GM12878 (cell line): Measurements from ENCODE around the gene MMP12. TPM values are rescaled to one million over a fixed set of nuclear protein-coding genes. Genes with fewer than 3 reads are reported as not detected.

Source experiments
- ATAC-seq: fragments of 200-7000 bp; cut with Tn5 transposase; 3 replicates; pipeline ENCODE4 v1.9.1; 2020; ENCODE audit warnings: mild to moderate bottlenecking, moderate library complexity
- BruUV-seq: library from RNA; stranded (reverse); fragments of 400-500 nt; replicated peaks from 2 replicates; lab custom pipeline; 2021; lab: Mats Ljungman, UMichigan
- CTCF ChIA-PET: fragments of 300-600 bp; sonication (Branson Sonifier 250); formaldehyde crosslinking; extraction: SDS; loops from one replicate; lab custom pipeline; 2021; ENCODE audit warnings: inconsistent platforms; lab: Yijun Ruan, JAX
- POLR2A ChIA-PET: fragments of 350-600 bp; formaldehyde crosslinking; extraction: SDS; loops from one replicate; lab custom pipeline; 2021; ENCODE audit warnings: inconsistent platforms; lab: Charles Lee
- RAD21 ChIA-PET: fragments of 300-600 bp; sonication (Branson Sonifier 250); formaldehyde crosslinking; loops from one replicate; lab custom pipeline; 2023; ENCODE audit warnings: antibody characterized with exemption; ENCODE audit not compliant: unreplicated experiment; lab: Charles Lee
- SMC1A ChIA-PET: fragments of 300-600 bp; sonication (Branson Sonifier 250); formaldehyde crosslinking; loops from one replicate; lab custom pipeline; 2023; ENCODE audit not compliant: unreplicated experiment, uncharacterized antibody; lab: Charles Lee
- DNase-seq: peaks from one replicate; pipeline ENCODE4 v3.0.0-alpha.2; 2011; ENCODE audit warnings: low read depth, low spot score
- FAIRE-seq: peaks from 3 replicates; lab custom pipeline; 2011; peaks lifted over from hg19 to GRCh38; lab: Jason Lieb, UNC
- H2AFZ ChIP-seq: 2 replicates; pipeline ENCODE4 v1.6.0; 2011; ENCODE audit warnings: low read depth, low read length, control low read depth; ENCODE audit not compliant: control insufficient read depth
- H3K27ac ChIP-seq: 2 replicates; pipeline ENCODE4 v1.5.1; 2011; ENCODE audit warnings: control low read depth; ENCODE audit not compliant: control insufficient read depth, insufficient read depth
- H3K27me3 ChIP-seq, 2 experiments: replicated peaks in 1 of 2; 2 replicates each; pipeline versions ENCODE4 v1.6.0 to v1.6.1; 2011; ENCODE audit warnings: low read length in 1 of 2; ENCODE audit not compliant: control insufficient read depth in 2 of 2, insufficient read depth in 2 of 2
- H3K36me3 ChIP-seq, 2 experiments: 2 replicates each; pipeline ENCODE4 v1.5.1; 2011; ENCODE audit warnings: low read length in 1 of 2; ENCODE audit not compliant: control insufficient read depth in 2 of 2, insufficient read depth in 2 of 2
- H3K4me1 ChIP-seq: 2 replicates; pipeline ENCODE4 v1.6.1; 2011; ENCODE audit warnings: mild to moderate bottlenecking, low read length, moderate library complexity, mixed read lengths; ENCODE audit not compliant: control insufficient read depth, insufficient read depth
- H3K4me2 ChIP-seq: 2 replicates; pipeline ENCODE4 v1.6.0; 2011; ENCODE audit warnings: control low read depth; ENCODE audit not compliant: control insufficient read depth, insufficient read depth
- H3K4me3 ChIP-seq: fragments of 200-600 bp; sonication (generic); 2 replicates; pipeline ENCODE4 v1.5.1; 2016
- H3K79me2 ChIP-seq: 2 replicates; pipeline ENCODE4 v1.6.0; 2011; ENCODE audit warnings: low read length; ENCODE audit not compliant: control insufficient read depth, insufficient read depth
- H3K9ac ChIP-seq: 2 replicates; pipeline ENCODE4 v1.8.0; 2011; ENCODE audit warnings: low read length, control low read depth, mixed read lengths; ENCODE audit not compliant: control insufficient read depth, insufficient read depth
- H3K9me3 ChIP-seq: replicated peaks from 3 replicates; pipeline ENCODE4 v1.5.1; 2011; ENCODE audit warnings: mild to moderate bottlenecking, low read length; ENCODE audit not compliant: control insufficient read depth, insufficient read depth
- H4K20me1 ChIP-seq: 2 replicates; pipeline ENCODE4 v1.6.0; 2011; ENCODE audit not compliant: control insufficient read depth, insufficient read depth
- ATF3 ChIP-seq: IDR thresholded peaks from 2 replicates; pipeline ENCODE4 v1.6.1; 2011; ENCODE audit warnings: low read depth, mild to moderate bottlenecking, low read length, moderate library complexity, borderline replicate concordance; ENCODE audit errors: extremely low read depth
- CBFB ChIP-seq: IDR thresholded peaks from 2 replicates; pipeline ENCODE4 v1.6.1; 2016; ENCODE audit warnings: antibody characterized with exemption, low read depth
- CEBPB ChIP-seq, 2 experiments: fragments of 150-350 bp in 1 of 2; IDR thresholded peaks; 2 replicates each; pipeline ENCODE4 v1.6.1; 2012 to 2014; ENCODE audit warnings: low read depth in 2 of 2, low read length in 2 of 2, borderline replicate concordance in 1 of 2, inconsistent platforms in 1 of 2
- CHD1 ChIP-seq: IDR thresholded peaks from 2 replicates; pipeline ENCODE4 v1.6.1; 2012; ENCODE audit warnings: low read depth, low read length, improper control_type of control experiment
- EZH2 ChIP-seq: IDR thresholded peaks from 2 replicates; pipeline ENCODE4 v1.6.1; 2012; ENCODE audit warnings: low read depth, mild to moderate bottlenecking, control low read depth, inconsistent platforms, low read length, borderline replicate concordance; ENCODE audit not compliant: control insufficient read depth
- GABPA ChIP-seq: IDR thresholded peaks from 2 replicates; pipeline ENCODE4 v1.6.1; 2014; ENCODE audit warnings: antibody characterized with exemption, low read depth, mild to moderate bottlenecking, inconsistent platforms
- MAX ChIP-seq: IDR thresholded peaks from 2 replicates; pipeline ENCODE4 v1.6.1; 2012; ENCODE audit warnings: low read depth, low read length, improper control_type of control experiment
- NR2C2 ChIP-seq: IDR thresholded peaks from 2 replicates; pipeline ENCODE4 v1.6.1; 2011; ENCODE audit warnings: borderline replicate concordance, low read depth; ENCODE audit not compliant: control insufficient read depth, insufficient read length
- RAD21 ChIP-seq: IDR thresholded peaks from 2 replicates; pipeline ENCODE4 v1.6.1; 2011; ENCODE audit warnings: mild to moderate bottlenecking, low read depth, low read length, moderate library complexity; ENCODE audit not compliant: insufficient read depth
- SREBF2 ChIP-seq: IDR thresholded peaks from 2 replicates; pipeline ENCODE4 v1.6.1; 2012; ENCODE audit warnings: mild to moderate bottlenecking, low read length
- WGBS: methylation state at CpG from one replicate; pipeline ENCODE4 v1.1.6; 2016; ENCODE audit warnings: low lambda C conversion rate; ENCODE audit not compliant: insufficient replicate concordance, insufficient coverage; ENCODE audit errors: missing lambda C conversion rate; 5-methylcytosine and 5-hydroxymethylcytosine counted together
- in situ Hi-C: fragments of 300-500 bp; cut with MboI; formaldehyde crosslinking; loops from 9 replicates; pipeline ENCODE4 v1.14.3; 2018; ENCODE audit warnings: mixed read lengths
- intact Hi-C: fragments of 100-400 bp; cut with micrococcal nuclease; formaldehyde crosslinking; loops from one replicate; pipeline ENCODE4 v1.14.2; 2022; ENCODE audit not compliant: unreplicated experiment
- polyA plus RNA-seq, 11 experiments: library from polyadenylated mRNA; depleted of rRNA in 4 of 11; unstranded in 6 of 11; stranded (reverse) in 5 of 11; fragments of >200 nt; fragmentation: Nextera tagmentation in 4 of 11; fragmentation: Illumina TruSeq in 1 of 11; extraction: Ambion mirVana in 4 of 11; extraction: Trizol in 1 of 11; gene quantifications; 1 replicate in 1 of 11; 2 replicates in 10 of 11; pipeline versions ENCODE4 v1.2.1 to v1.2.3, GENCODE V29; 2011 to 2016; ENCODE audit warnings: inconsistent platforms in 2 of 11, missing spikeins in 2 of 11, low read depth in 1 of 11
- total RNA-seq, 4 experiments: library from RNA; depleted of rRNA in 3 of 4; stranded (reverse); fragments of >200 nt in 3 of 4; fragmentation: Illumina TruSeq in 1 of 4; extraction: Trizol in 1 of 4; gene quantifications; 2 replicates each; pipeline versions ENCODE4 v1.2.1 to v1.2.3, GENCODE V29; 2013 to 2021
- TF ChIP-seq, protein P1 (sequence below): IDR thresholded peaks from 2 replicates; pipeline ENCODE4 v1.6.1; 2012; ENCODE audit warnings: improper control_type of control experiment, low read depth, low read length; ENCODE audit not compliant: insufficient replicate concordance
- TF ChIP-seq, protein P2 (sequence below): fragments of 150-350 bp; IDR thresholded peaks from 2 replicates; pipeline ENCODE4 v1.6.1; 2016; ENCODE audit warnings: low read depth, low read length

The MMP12 gene
- total and polyA plus RNA-seq, 10 of the 15 experiments (the other 5 are each of a cell fraction or from before 2014, with no cell fraction given): 0.14 TPM; not detected in 9

- WGBS: 3% methylated on average over 3 of the region's 3 CpGs
- intact Hi-C loops (no loop called here), in situ Hi-C loops (no loop called here)
- Histone ChIP-seq H3K4me3 (no peak overlapping the region), H3K27me3 (peaks cover 0 to 3% of the 10 kb centered on the region in 2 experiments; a peak in 2 of 4 replicates), H3K36me3 (no peaks in the 10 kb centered on the region), H3K4me1 (no peaks in the 10 kb centered on the region; the same call in none of the 2 replicates), H3K27ac (no peak overlapping the region), H4K20me1 (no peaks in the 10 kb centered on the region), H3K9me3 (no peaks in the 10 kb centered on the region), H3K4me2 (no peak overlapping the region), H2AFZ (no peak overlapping the region), H3K9ac (no peak overlapping the region), H3K79me2 (no peaks in the 10 kb centered on the region)
- ChIA-PET CTCF (interaction anchor here (1.6 to 5.5 kb wide), 4 partner anchors 10 to 127 kb away, joined by 6 to 53 read pairs (median 48); no protein-coding TSS in a partner anchor), SMC1A (interaction anchor here (1.6 to 5.8 kb wide), 4 partner anchors 10 to 19 kb away, joined by 5 to 177 read pairs (median 27); no protein-coding TSS in a partner anchor), POLR2A (interaction anchor here (2.3 to 5.7 kb wide), 3 partner anchors 10 to 19 kb away, joined by 13 to 71 read pairs (median 30); no protein-coding TSS in a partner anchor), RAD21 (interaction anchor here (1.2 to 6.1 kb wide), 3 partner anchors 12 to 56 kb away, joined by 3 to 140 read pairs (median 43); no protein-coding TSS in a partner anchor)
- no peak for ATAC-seq
- BruUV-seq: no TSS peak
- DNase-seq: no peak
- FAIRE-seq: no peak
- TF ChIP-seq RAD21 (no peak), ATF3 (no peak), CEBPB (IDR thresholded peaks at IDR 0.05; ENCODE audit: borderline replicate concordance in 1 of 2, low read depth in 2 of 2, low read length in 2 of 2) (no peak), GABPA (no peak), NR2C2 (no peak), CBFB (no peak), EZH2 (no peak), CHD1 (no peak), SREBF2 (no peak), MAX (no peak)
- TF ChIP-seq, protein P1, sequence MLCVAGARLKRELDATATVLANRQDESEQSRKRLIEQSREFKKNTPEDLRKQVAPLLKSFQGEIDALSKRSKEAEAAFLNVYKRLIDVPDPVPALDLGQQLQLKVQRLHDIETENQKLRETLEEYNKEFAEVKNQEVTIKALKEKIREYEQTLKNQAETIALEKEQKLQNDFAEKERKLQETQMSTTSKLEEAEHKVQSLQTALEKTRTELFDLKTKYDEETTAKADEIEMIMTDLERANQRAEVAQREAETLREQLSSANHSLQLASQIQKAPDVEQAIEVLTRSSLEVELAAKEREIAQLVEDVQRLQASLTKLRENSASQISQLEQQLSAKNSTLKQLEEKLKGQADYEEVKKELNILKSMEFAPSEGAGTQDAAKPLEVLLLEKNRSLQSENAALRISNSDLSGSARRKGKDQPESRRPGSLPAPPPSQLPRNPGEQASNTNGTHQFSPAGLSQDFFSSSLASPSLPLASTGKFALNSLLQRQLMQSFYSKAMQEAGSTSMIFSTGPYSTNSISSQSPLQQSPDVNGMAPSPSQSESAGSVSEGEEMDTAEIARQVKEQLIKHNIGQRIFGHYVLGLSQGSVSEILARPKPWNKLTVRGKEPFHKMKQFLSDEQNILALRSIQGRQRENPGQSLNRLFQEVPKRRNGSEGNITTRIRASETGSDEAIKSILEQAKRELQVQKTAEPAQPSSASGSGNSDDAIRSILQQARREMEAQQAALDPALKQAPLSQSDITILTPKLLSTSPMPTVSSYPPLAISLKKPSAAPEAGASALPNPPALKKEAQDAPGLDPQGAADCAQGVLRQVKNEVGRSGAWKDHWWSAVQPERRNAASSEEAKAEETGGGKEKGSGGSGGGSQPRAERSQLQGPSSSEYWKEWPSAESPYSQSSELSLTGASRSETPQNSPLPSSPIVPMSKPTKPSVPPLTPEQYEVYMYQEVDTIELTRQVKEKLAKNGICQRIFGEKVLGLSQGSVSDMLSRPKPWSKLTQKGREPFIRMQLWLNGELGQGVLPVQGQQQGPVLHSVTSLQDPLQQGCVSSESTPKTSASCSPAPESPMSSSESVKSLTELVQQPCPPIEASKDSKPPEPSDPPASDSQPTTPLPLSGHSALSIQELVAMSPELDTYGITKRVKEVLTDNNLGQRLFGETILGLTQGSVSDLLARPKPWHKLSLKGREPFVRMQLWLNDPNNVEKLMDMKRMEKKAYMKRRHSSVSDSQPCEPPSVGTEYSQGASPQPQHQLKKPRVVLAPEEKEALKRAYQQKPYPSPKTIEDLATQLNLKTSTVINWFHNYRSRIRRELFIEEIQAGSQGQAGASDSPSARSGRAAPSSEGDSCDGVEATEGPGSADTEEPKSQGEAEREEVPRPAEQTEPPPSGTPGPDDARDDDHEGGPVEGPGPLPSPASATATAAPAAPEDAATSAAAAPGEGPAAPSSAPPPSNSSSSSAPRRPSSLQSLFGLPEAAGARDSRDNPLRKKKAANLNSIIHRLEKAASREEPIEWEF: no peak
- TF ChIP-seq, protein P2, sequence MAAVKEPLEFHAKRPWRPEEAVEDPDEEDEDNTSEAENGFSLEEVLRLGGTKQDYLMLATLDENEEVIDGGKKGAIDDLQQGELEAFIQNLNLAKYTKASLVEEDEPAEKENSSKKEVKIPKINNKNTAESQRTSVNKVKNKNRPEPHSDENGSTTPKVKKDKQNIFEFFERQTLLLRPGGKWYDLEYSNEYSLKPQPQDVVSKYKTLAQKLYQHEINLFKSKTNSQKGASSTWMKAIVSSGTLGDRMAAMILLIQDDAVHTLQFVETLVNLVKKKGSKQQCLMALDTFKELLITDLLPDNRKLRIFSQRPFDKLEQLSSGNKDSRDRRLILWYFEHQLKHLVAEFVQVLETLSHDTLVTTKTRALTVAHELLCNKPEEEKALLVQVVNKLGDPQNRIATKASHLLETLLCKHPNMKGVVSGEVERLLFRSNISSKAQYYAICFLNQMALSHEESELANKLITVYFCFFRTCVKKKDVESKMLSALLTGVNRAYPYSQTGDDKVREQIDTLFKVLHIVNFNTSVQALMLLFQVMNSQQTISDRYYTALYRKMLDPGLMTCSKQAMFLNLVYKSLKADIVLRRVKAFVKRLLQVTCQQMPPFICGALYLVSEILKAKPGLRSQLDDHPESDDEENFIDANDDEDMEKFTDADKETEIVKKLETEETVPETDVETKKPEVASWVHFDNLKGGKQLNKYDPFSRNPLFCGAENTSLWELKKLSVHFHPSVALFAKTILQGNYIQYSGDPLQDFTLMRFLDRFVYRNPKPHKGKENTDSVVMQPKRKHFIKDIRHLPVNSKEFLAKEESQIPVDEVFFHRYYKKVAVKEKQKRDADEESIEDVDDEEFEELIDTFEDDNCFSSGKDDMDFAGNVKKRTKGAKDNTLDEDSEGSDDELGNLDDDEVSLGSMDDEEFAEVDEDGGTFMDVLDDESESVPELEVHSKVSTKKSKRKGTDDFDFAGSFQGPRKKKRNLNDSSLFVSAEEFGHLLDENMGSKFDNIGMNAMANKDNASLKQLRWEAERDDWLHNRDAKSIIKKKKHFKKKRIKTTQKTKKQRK: no peak
Observed at GRCh38 chr11:102921587-102922220, 46.9 kb upstream of the MMP12 start.
